CMK (cell line): Measurements from ENCODE around the gene FCRL6.

Source experiments
- DNase-seq: peaks from one replicate; pipeline ENCODE4 v3.0.0-alpha.2; 2010; ENCODE audit warnings: low read depth

Gene FCRL6

DNA sequence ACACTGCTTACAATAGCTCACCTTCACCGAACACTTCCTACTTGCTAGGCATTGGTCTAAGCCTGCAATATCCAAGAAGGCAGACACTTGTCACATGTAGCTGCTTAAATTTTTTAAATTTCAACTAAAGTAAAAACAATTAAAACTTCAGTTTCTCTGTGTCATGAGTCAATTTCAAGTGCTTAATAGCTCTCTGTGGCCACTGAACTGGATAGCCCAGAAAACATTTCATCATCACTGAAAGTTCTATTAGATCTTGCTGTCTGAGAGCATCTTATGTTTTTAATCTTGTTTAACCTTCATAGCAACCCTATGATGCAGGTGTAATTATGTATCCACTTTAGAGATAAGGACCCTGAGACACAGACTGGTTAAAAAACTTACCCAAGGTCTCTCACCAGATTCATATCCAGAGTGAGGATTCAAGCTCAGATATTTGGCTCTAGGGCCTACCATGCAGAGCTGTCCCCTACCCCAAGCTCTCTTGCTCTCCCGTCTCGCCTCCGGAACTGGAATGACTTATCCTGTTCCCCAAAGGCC is 2.6 kb upstream of the FCRL6 start:
- no peak for DNase-seq

DNA sequence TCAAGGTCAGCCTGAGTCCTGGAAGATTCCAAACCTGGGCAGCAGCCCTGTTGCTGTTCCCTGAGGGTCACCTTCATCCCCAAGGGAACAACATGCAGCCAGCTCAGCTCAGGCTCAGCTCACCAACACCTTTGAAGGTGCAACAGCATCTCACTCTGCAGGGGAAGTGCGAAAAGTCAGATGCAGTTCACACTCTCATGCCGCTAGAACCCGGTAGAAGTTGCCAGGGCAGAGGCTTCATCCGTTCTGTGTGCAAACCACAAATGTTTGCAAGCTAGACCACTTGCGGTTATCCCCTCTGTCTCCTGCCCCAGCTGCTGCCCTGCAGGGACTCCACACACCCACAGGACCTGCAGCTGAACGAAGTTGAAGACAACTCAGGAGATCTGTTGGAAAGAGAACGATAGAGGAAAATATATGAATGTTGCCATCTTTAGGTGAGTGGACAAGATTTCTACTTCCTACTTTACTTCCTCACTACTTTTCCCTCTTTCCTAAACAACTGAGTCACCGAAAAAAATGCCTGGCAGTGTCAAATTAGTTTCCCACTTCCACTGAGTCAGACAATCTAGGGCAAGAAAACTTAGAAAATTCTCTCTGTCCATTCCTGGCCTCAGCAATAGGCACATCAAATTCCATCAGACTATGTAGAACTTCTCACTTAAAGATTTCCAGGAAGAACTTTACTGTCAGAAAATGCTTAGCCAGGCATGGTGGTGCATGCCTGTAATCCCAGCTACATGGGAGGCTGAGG is 1.8 kb upstream of the FCRL6 start:
- DNase-seq: no peak

DNA sequence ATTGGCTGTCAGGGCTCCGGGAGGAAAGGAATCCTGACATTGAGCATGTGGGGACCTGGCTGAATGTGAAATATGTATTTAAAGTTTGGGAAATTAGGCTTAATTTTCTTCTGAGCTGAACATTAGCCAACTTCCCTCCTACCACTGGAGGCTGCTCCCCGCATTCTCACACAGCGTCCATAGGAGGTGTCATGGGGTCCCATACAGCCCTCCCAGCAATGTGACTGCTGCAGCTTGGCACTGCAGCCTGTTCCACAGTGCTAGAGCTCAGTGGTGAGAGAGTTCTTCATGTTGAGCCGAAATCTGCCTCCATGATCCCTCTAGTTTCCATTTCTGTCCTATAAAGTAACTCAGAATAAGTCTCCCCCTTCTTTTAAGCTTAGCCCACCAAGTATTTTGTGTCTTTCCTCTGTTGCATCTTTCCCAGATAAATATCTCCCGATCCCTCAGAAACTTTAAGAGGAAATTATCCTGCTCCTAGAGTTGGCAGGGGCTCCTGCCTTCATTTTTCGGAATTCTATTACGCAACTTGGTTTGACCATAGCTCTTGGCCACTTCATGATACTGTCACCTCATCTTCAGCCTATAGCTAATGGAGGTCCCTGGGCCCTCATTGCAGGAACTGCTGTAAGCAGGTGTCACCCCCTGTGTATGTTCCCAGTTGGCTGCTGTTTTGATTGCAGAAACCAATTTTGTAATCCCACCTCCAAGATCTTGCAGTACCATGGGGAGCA is 2.0 kb downstream of the FCRL6 start:
- DNase-seq: no peak

DNA sequence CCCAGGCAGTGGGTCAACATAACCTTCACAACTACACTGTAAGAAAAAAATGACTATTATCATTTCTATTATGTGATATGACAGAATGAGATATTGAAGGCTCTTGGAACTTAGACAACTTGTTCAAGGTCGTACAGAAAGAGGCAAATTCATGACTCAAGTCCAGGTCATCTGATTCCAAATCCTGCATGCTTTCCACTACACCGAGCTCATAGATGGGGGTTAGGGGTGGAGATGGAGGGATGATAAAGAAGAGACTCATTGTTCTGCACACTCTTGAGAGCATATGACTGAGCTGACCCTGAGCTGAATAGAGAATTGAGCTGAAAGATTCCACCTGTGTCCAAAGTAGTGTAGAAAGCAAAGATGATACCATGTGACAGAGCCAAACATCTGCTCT is 2.8 kb downstream of the FCRL6 start:
- no peak for DNase-seq

DNA sequence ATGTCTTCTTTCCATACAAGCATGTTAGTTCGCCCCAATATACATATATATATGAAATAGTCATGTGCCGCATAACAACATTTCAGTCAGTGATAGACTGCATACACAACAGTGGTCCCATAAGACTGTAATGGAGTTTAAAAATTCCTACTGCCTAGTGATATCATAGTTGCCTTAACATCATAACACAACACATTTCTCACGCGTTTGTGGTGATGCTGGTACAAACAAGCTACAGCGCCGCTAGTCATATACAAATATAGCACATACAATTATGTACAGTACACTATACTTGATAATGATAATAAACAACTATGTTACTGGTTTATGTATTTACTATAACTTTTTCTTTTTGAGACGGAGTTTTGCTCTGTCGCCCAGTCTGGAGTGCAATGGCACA is 13.8 kb downstream of the FCRL6 start:
- DNase-seq: no peak

DNA sequence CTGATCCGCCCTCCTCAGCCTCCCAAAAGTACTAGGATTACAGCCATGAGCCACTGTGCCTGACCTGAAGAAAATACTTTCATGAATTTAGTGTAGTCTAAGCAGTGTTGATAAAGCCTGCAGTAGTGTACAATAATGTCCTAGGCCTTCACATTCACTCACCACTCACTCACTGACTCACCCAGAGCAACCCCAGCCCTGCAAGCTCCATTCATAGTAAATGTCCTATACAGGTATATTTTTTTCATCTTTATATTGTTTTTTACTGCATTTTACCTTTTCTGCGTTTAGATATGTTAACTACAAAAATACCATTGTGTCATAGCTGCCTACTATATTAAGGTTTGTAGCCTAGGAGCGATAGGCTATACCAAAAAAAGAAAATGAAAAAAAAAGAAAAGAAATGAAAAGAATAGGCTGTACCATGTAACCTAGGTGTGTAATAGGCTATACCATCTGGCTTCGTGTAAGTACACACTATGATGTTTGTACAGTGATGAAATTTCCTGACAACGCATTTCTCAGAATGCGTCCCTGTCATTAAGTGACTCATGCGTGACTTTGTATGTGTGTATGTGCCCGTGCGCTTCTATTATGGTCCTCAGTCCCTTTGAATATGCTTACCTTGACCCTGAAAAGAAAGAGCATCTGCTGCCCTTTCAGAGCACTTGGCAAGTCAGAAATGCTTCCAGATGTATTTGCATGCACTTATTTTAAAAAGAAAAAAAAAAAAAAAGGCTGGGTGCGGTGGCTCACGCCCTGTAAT is 15.3 kb downstream of the FCRL6 start:
- DNase-seq: no peak

DNA sequence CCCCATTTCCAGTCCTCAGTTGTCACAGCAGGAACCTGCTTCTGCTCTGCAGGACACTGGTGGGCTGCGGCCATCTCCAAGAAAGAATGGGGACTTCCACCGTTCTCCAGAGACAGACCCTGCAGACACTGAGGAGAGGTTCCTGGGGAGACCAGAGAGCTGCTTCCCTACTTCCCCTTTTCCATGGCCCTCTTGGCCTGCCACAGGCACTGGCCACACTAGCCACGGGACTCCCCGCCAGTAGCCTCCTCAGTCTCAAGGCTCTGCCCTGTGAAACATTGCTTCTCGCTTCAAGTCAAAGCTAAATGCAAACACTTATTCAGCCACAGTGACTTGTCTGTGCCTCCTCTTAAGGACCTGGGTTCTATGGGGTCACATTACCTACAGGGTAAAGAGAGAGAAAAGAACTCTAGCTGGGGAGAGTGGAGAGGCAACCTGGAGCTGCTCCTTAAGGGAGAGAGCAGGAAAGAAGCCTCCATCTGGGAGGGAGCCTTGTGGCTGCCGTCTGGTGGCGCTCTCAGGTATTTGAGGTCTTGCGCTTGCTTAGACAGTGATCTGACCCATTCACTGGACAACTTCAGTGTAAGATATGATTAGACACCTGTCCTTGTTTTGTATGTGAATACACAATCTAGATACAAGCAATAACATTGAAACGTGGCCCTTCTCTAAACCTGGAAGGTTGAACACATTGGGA is 19.2 kb downstream of the FCRL6 start:
- no peak for DNase-seq

DNA sequence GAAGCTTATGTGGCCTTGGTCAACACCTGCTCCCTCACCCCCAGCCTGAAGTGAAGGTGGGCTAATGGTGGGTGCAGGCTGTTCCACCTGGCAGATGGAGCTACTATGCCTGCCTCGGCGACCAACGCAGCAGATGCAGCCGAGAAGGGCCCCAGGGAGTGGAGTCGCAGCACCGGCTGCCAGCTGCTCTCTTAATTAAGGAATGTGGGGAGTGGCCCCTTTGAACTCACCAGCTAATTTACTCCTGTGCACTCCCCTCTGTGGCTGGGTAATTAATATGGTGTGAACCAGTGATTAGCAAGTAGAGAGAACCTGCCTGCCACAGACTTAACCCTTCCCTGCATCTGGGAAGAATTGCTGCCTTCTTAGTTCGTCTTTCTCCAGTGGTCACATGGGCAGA is 21.2 kb downstream of the FCRL6 start:
- DNase-seq: no peak

DNA sequence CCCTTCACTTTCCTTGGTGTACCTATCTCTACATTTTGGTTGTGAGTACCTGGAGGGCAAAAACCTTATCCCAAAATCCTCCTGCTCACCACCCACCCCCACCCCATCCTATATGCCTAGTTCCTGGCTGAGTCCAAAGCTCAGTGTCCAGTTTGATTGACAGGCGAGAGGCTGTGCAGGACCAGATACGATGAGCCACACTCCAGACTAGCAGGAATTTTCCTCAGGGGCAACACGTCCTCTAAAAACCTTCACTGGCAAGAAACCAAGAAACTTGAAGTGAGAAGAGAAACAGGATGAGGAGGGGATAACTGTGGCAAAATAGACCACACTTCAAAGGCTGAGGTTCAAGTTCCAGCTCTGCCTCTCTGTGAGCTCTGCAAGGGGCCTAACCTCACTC is 23.4 kb downstream of the FCRL6 start:
- no peak for DNase-seq

DNA sequence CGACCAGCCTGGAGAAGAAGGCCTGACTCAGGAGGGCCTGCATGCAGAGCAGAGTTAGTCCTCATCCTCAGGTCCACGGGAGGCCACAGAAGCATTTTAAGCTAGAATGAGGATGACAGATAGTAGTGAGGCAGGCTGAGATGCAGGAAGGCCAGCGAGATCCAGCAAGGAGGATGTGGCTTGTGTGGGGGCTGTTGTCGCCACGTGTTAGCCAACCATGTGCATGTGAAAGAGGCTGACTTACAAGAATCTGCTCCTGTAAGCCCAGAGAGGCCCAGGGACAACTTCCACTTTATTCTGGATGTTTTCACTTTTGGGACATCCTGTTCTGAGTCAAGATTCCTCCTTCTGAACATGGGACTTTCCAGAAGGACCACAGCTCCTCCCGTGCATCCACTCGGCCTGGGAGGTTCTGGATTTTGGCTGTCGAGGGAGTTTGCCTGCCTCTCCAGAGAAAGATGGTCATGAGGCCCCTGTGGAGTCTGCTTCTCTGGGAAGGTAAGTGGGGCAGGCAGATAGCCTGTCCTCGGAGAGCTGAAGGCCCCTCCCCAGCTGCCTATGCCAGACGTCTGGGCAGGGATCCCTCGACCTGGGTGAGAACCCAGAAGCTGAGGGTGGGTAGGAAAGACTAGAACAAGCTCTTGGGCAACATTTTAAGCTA is 24.4 kb downstream of the FCRL6 start, which contains the start of gene SLAMF8:
TSS of gene SLAMF8 (plus strand) at position 433 of the 661 bp plus-strand sequence. CDS start at position 459, 26 bp downstream.
- DNase-seq: peak; percentile 60

DNA sequence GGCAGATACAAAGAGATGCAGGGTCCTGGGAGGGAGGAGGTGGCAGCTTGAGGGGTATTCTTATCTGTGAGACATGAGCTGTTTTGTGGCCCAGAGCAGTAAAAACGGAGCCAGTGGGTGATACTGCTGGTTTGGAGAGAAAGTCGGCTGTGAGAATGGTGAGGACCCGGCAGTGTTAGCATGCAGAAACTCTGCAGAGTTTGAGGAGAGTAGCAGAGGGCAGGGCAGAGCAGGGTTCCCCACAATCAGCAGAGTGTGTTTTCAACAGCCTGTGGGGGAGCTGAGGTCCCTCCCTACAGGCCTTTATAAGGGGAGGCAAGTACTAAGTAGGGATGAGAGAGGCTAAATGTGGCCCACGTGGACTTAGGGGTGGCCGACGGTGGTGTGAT is 24.9 kb downstream of the FCRL6 start:
- no peak for DNase-seq

DNA sequence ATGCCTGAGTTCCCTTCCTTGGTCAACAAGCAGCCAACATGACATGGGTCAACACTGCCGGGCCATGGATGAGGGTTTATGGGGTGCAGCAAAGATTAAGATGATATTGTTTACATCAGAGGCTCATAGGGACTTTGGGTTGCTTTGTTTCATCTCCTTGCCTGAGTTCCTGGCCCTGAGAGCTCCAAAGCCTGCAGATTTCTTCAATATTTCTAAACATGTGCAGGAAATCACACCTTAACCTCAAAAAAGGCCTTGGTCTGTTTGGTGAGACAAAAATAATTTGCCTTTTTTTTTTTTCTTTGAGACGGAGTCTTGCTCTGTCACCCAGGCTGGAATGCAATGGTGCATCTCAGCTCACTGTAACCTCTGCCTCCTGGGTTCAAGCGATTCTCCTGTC is 25.4 kb downstream of the FCRL6 start:
- no peak for DNase-seq

DNA sequence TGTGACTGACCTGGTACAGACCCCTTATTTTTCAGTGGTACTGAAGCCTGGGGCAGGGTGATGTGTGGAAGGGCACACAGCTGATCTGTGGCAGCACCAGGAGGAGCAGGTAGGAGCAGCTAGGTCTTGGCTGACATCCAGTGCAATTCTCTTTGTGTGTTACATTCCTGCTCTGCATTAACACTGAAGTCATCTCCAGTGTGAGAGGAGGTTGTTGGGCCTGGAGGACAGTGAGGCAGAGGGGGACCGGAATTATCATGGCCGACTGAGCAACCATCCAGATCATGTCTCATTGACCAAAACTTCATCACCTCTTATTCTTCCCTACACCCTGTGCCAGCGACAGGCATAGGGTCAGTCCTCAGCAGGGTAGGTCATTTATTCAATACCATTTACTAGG is 26.0 kb downstream of the FCRL6 start:
- no peak for DNase-seq

DNA sequence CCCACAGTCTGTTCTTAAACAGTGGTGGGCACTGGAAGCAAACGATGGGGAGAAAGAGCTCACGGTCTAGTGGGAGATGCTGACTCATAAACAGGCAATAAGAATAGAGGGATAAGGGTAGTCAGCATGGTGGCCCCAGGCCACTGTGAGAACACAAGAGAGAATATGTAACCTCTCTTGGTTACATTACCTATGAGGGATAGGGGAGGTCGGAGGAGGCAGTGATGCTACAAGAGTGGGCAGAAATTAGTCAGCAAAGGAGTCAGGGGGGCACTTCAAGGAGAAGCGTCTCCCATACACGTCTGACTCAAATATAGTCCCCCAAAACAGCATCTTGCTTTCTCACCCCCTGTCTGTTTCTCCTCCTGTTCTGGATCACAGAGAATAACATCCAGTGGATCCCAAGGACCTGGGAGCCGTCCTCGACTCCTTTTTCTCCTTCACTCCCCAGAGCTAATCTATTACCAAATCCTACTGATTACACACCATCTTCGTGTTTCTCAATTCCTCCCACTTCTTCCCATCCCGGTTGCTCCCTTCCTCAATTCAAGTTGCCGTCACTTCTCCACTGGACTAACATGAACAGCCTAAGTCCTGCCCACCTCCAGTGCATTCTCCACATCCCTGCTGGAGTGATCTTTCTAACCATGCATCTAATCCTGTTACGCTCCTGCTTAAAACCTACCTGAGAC is 26.6 kb downstream of the FCRL6 start:
- DNase-seq: no peak

DNA sequence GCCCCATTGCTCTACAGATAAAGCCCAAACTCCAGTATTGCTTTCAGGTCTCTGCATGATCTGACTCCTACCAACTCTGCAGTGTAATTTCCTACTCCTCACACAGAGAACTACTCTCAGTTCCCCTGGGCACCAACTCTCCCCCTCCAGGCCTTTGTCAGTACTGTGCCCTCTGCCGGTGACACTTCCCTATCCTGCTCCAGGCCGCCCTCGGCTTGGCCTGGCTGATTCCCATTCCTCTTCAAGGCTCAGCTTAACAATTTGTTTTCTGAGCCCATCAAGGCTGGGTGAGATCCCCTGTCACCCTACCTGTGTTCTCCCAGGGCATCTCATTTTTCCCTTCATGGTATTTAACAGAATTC is 27.1 kb downstream of the FCRL6 start:
- no peak for DNase-seq

DNA sequence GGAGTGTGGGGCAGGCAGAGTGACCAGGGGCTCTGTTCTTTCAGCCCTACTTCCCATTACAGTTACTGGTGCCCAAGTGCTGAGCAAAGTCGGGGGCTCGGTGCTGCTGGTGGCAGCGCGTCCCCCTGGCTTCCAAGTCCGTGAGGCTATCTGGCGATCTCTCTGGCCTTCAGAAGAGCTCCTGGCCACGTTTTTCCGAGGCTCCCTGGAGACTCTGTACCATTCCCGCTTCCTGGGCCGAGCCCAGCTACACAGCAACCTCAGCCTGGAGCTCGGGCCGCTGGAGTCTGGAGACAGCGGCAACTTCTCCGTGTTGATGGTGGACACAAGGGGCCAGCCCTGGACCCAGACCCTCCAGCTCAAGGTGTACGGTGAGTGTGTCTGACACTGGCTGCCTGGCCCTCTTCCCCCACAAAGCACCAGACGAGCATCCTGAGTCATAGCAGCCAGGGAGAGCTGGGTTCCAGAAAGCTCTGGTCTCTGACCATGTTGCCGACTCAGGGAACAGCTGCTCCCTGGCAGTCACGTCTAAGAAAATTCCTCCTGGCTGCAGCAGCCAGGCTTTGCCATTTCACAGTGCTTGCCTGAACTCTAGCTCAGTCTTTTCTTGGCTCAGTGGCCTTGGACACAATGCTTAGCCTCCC is 27.8 kb downstream of the FCRL6 start:
- DNase-seq: no peak

DNA sequence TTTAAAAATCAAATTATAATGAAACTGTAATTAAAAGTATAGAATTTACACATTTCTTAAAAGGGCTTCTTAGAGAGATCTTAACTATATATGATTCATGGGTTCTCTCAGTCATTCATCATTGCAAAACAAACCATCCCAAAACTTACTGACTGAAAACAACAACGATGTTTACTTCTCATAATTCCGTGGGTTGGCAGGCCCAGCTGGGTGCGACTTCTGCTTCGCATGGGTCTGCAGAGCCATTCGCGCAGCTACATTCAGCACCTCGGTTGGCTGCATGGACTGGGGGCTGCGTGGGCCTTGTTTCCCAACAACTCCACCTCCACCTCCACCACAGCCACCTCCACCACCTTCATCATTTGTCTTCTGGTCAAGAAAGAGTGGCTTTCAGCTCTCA is 28.6 kb downstream of the FCRL6 start:
- DNase-seq: no peak

DNA sequence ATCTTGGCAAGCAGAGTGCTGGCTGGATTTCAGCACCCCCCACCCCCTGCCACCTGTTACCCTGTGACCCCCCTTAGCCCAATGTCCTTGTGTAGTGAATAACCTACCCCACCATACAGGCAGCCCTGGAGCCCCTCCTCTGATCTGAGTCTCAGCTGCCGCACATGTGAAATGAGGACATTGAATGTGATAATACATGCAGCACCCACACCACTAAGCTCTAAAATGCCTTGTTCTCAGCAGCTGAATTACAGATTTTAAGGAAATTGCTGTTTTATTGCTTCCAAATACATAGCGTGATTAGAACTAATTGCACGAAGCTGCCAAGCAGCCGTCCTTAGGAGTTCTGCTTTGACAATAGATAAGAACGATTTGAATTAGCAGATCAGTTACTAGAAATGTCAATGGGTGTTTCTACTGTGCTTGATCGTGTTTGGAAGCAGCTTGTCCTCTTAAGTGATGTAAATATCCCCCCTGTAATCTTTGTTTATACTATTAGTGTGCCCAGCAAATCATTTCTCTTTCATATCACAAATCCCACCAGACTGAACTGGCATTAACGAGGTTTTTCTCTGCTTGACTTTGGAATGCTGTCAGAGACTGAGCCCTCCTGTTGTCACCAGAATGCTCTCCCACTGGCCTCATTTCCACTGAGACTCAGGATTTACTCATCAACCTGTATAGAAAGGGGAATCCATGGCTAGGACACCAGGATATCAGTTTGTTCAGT is 29.4 kb downstream of the FCRL6 start:
- no peak for DNase-seq

DNA sequence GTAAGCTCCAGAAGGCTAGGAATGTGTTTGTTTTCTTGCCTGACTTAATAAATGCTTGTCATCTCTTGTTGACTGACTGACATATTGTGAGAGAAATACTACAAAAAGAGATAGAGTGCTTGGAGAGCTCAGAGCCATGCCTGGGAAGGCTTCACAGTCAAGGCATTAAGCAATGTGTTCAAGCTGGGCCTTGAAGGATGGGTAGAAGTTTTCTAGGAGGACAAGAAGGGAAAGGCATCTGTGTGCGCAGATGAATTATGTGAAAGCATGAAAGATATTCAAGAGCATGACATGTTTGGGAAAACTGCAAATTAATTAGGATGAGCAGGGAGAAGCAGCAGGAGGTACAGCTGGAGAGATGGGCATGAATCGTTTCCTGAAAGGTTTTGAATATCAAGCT is 30.1 kb downstream of the FCRL6 start:
- DNase-seq: no peak

DNA sequence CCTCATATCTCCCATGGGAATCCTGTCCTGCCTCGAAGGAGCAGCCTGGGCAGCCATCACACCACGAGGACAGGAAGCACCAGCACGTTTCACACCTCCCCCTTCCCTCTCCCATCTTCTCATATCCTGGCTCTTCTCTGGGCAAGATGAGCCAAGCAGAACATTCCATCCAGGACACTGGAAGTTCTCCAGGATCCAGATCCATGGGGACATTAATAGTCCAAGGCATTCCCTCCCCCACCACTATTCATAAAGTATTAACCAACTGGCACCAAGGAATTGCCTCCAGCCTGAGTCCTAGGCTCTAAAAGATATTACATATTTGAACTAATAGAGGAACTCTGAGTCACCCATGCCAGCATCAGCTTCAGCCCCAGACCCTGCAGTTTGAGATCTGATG is 33.2 kb downstream of the FCRL6 start:
- DNase-seq: no peak
